ENCODE results near the gene PCED1B. TPM values are rescaled to one million over a fixed set of nuclear protein-coding genes. Genes with fewer than 3 reads are reported as not detected.
A peak's percentile ranks its signal among the peaks of the same experiment; 100 is the strongest.

The PCED1B gene
- total and polyA plus RNA-seq, 3 donors from 2014 or later = 30.0 to 56.1 (median 47.2) TPM

- Histone ChIP-seq H3K27me3 (no peaks in the 10 kb centered on the region), H3K4me3 (no peak overlapping the region), H3K4me1 (no peaks in the 10 kb centered on the region), H3K9me3 (no peaks in the 10 kb centered on the region), H3K36me3 (ENCODE audit: low read depth, missing control alignments) (no peaks in the 10 kb centered on the region), H3K27ac (no peak overlapping the region)
- 87 to 95% methylated on average over 3 of the region's 3 CpGs for WGBS, 2 donors
- no peak for TF ChIP-seq CTCF (IDR thresholded peaks at IDR 0.05)
- TF ChIP-seq POLR2A (IDR thresholded peaks at IDR 0.05) = no peak
- intact Hi-C loops (cut with DNase I; ENCODE audit: low total_unique reads) = no loop called here
- DNase-seq = no peak
Observed at GRCh38 chr12:47120736-47121135, 41.3 kb downstream of the PCED1B start.

- H3K9me3 ChIP-seq = no peaks in the 10 kb centered on the region
- H3K27me3 ChIP-seq = no peaks in the 10 kb centered on the region
- DNase-seq = no peak
- H3K4me3 ChIP-seq = no peak overlapping the region
- no peaks in the 10 kb centered on the region for H3K4me1 ChIP-seq
- H3K36me3 ChIP-seq (ENCODE audit: low read depth, missing control alignments) = no peaks in the 10 kb centered on the region
- TF ChIP-seq CTCF (IDR thresholded peaks at IDR 0.05) (no peak), POLR2A (IDR thresholded peaks at IDR 0.05) (no peak)
- intact Hi-C loops (cut with DNase I; ENCODE audit: low total_unique reads) = no loop called here
- WGBS, 2 donors = 68 to 74% methylated on average over 5 of the region's 5 CpGs
- H3K27ac ChIP-seq = no peak overlapping the region
Observed at GRCh38 chr12:47121146-47121545, 41.7 kb downstream of the PCED1B start.

- 69 to 91% methylated on average over 1 of the region's 1 CpG for WGBS, 2 donors
- DNase-seq = no peak
- Histone ChIP-seq H3K4me1 (no peaks in the 10 kb centered on the region), H3K4me3 (no peak overlapping the region), H3K9me3 (no peaks in the 10 kb centered on the region), H3K36me3 (ENCODE audit: low read depth, missing control alignments) (no peaks in the 10 kb centered on the region), H3K27ac (peak overlapping the region; percentile 31 to 74), H3K27me3 (no peaks in the 10 kb centered on the region)
- TF ChIP-seq POLR2A (IDR thresholded peaks at IDR 0.05) (no peak), CTCF (IDR thresholded peaks at IDR 0.05) (no peak)
- intact Hi-C loops (cut with DNase I; ENCODE audit: low total_unique reads) = no loop called here
Observed at GRCh38 chr12:47122602-47123001, 43.2 kb downstream of the PCED1B start.

- Histone ChIP-seq H3K4me1 (no peaks in the 10 kb centered on the region), H3K9me3 (no peaks in the 10 kb centered on the region), H3K4me3 (no peak overlapping the region), H3K27me3 (no peaks in the 10 kb centered on the region), H3K27ac (peak overlapping the region; percentile 46 to 72), H3K36me3 (ENCODE audit: low read depth, missing control alignments) (no peaks in the 10 kb centered on the region)
- intact Hi-C loops (cut with DNase I; ENCODE audit: low total_unique reads) = no loop called here
- 22 to 42% methylated on average over 1 of the region's 1 CpG for WGBS, 2 donors
- no peak for DNase-seq
- no peak for TF ChIP-seq CTCF (IDR thresholded peaks at IDR 0.05)
- no peak for TF ChIP-seq POLR2A (IDR thresholded peaks at IDR 0.05)
Observed at GRCh38 chr12:47123730-47124129, 44.3 kb downstream of the PCED1B start.

GRCh38 chr12:47124451-47124850 is 45.0 kb downstream of the PCED1B start:
- WGBS, 2 donors = 35 to 71% methylated on average over 1 of the region's 1 CpG
- no peak for DNase-seq
- intact Hi-C loops (cut with DNase I; ENCODE audit: low total_unique reads) = no loop called here

More at GRCh38 chr12:47124451-47124850, 45.0 kb downstream of the PCED1B start:
- Histone ChIP-seq H3K4me3 (no peak overlapping the region), H3K27me3 (no peaks in the 10 kb centered on the region), H3K9me3 (no peaks in the 10 kb centered on the region), H3K27ac (peak overlapping the region; percentile 46 to 72), H3K36me3 (ENCODE audit: low read depth, missing control alignments) (no peaks in the 10 kb centered on the region), H3K4me1 (no peaks in the 10 kb centered on the region)
- TF ChIP-seq POLR2A (IDR thresholded peaks at IDR 0.05) = no peak
- TF ChIP-seq CTCF (IDR thresholded peaks at IDR 0.05) = no peak

All from testis (tissue), 3 donors.